Stimulated activated memory B cell treated with anti-CD40 and anti-IgM and Interleukin-4, amounts not matched to agents 10 μg/mL and 1 μg/mL and 100 μg/mL, for 72 hours (primary cell): ENCODE results near the gene DNAH8.

Experiments
- ATAC-seq: fragments of 150-1000 bp; cut with Tn5 transposase; 2 replicates; pipeline ENCODE4 v1.10.0; 2021
- H3K27ac Mint-ChIP-seq: one replicate; pipeline ENCODE4 v1.8.0; 2022; ENCODE audit warnings: mild to moderate bottlenecking, mixed read lengths
- H3K27me3 Mint-ChIP-seq: one replicate; pipeline ENCODE4 v1.8.0; 2022; ENCODE audit warnings: mixed read lengths
- H3K36me3 Mint-ChIP-seq: one replicate; pipeline ENCODE4 v1.8.0; 2022; ENCODE audit warnings: mixed read lengths
- H3K4me1 Mint-ChIP-seq: one replicate; pipeline ENCODE4 v1.8.0; 2022; ENCODE audit warnings: mixed read lengths
- H3K4me3 Mint-ChIP-seq: one replicate; pipeline ENCODE4 v1.8.0; 2022; ENCODE audit warnings: mild to moderate bottlenecking, moderate library complexity, mixed read lengths
- H3K9me3 Mint-ChIP-seq: one replicate; pipeline ENCODE4 v1.8.0; 2022; ENCODE audit warnings: mixed read lengths

The DNAH8 gene

GRCh38 chr6:38813041-38813823 is 98.1 kb downstream of the DNAH8 start:
- Mint-ChIP-seq H3K27ac (no peak overlapping the region), H3K4me1 (no peaks in the 10 kb centered on the region), H3K9me3 (no peaks in the 10 kb centered on the region), H3K36me3 (no peaks in the 10 kb centered on the region), H3K4me3 (no peak overlapping the region), H3K27me3 (peaks cover 8% of the 10 kb centered on the region)
- no peak for ATAC-seq

- H3K36me3 Mint-ChIP-seq, result no peaks in the 10 kb centered on the region
- H3K27ac Mint-ChIP-seq, result no peak overlapping the region
- peaks cover 8% of the 10 kb centered on the region for H3K27me3 Mint-ChIP-seq
- no peak overlapping the region for H3K4me3 Mint-ChIP-seq
- ATAC-seq, result no peak
- H3K9me3 Mint-ChIP-seq, result no peaks in the 10 kb centered on the region
- H3K4me1 Mint-ChIP-seq, result no peaks in the 10 kb centered on the region
Observed at GRCh38 chr6:38814761-38815160, 99.7 kb downstream of the DNAH8 start.

DNA sequence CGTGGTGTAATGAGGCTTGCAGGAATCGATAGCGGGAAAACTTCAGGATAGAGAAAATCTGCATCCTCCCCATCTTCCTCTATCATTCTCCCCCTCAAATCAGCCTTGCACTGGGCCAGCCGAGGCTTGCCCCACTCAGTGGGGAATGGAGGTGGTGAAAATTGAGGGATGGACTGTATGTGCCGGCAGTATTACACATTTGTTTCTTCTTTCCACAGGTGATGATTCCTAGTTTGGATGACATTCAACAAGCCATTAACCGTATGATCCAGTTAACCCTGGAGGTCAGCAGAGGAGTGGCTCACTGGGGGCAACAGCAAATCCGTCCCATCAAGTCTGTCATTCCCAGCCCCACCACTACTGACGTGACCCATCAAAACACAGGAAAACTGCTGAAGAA is 100.1 kb downstream of the DNAH8 start:
- H3K4me1 Mint-ChIP-seq, result no peaks in the 10 kb centered on the region
- no peaks in the 10 kb centered on the region for H3K9me3 Mint-ChIP-seq
- no peak overlapping the region for H3K4me3 Mint-ChIP-seq
- no peak overlapping the region for H3K27ac Mint-ChIP-seq
- no peak for ATAC-seq
- peaks cover 8% of the 10 kb centered on the region for H3K27me3 Mint-ChIP-seq
- H3K36me3 Mint-ChIP-seq, result no peaks in the 10 kb centered on the region

DNA sequence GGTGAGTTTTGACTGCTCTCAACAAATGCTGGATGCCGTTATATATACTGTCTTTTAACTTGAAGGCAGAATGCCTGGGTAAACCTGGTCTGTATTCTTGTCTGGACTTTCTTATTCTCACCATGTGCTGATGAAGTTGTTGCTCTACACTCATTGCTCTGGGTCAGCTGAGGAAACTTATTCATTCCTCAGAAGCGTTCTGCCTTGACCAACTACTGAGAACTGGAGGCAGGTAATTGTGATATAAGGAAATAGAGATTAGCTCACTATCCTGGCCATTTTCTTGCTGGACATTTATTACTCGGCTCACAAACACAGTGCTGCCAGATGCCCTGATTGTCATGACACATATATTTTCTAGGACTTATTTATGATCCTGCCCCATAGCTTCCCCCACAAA is 103.6 kb downstream of the DNAH8 start:
- no peak for ATAC-seq
- Mint-ChIP-seq H3K27ac (no peak overlapping the region), H3K9me3 (no peaks in the 10 kb centered on the region), H3K36me3 (no peaks in the 10 kb centered on the region), H3K27me3 (peaks cover 8% of the 10 kb centered on the region), H3K4me1 (no peaks in the 10 kb centered on the region), H3K4me3 (no peak overlapping the region)

GRCh38 chr6:38822963-38823362 is 107.9 kb downstream of the DNAH8 start:
- no peaks in the 10 kb centered on the region for H3K4me1 Mint-ChIP-seq
- peaks cover 3% of the 10 kb centered on the region for H3K9me3 Mint-ChIP-seq
- no peak for ATAC-seq
- H3K27ac Mint-ChIP-seq, result no peak overlapping the region
- no peak overlapping the region for H3K4me3 Mint-ChIP-seq
- no peaks in the 10 kb centered on the region for H3K36me3 Mint-ChIP-seq
- no peaks in the 10 kb centered on the region for H3K27me3 Mint-ChIP-seq

DNA sequence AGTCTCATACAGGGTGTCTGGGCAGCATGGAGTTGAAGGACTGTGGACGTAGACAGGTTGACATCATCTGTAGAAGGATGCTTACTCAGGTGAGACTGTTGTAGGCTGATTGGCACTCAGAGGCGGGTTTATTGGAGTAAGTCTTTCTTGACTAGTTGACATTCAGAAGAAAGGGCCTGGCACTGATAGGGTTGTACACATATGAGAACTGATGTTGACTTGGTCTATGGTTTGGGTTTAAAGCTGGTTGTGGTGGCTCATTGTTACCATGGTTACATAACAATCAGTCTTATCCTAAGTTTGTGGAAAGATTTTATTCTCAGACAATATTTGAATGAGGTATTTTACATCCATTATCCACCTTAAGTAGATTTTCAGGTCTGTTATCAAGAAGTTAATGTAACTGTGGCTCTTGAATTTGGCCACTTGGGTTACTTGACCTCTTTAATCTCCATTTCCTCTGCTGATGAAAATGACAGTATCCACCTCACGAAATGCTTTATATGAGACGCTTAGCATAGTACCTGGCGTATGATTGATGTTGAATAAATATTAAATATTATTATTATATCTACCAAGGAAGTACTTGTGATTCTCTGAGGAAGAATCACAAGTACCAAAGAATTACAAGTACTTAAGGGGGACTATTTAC is 109.3 kb downstream of the DNAH8 start:
- peaks cover 9% of the 10 kb centered on the region for H3K9me3 Mint-ChIP-seq
- H3K4me1 Mint-ChIP-seq, result no peaks in the 10 kb centered on the region
- H3K27me3 Mint-ChIP-seq, result no peaks in the 10 kb centered on the region
- no peak for ATAC-seq
- no peak overlapping the region for H3K4me3 Mint-ChIP-seq
- no peak overlapping the region for H3K27ac Mint-ChIP-seq
- H3K36me3 Mint-ChIP-seq, result peaks cover 9% of the 10 kb centered on the region

- Mint-ChIP-seq H3K4me3 (no peak overlapping the region), H3K9me3 (peaks cover 15% of the 10 kb centered on the region), H3K36me3 (peaks cover 16% of the 10 kb centered on the region), H3K27me3 (no peaks in the 10 kb centered on the region), H3K4me1 (no peaks in the 10 kb centered on the region), H3K27ac (no peak overlapping the region)
- no peak for ATAC-seq
Observed at GRCh38 chr6:38827024-38827423, 111.9 kb downstream of the DNAH8 start.

- ATAC-seq, result no peak
- Mint-ChIP-seq H3K27ac (no peak overlapping the region), H3K36me3 (peaks cover 16% of the 10 kb centered on the region), H3K9me3 (peaks cover 14% of the 10 kb centered on the region), H3K4me1 (no peaks in the 10 kb centered on the region), H3K27me3 (no peaks in the 10 kb centered on the region), H3K4me3 (no peak overlapping the region)
Observed at GRCh38 chr6:38831865-38832264, 116.8 kb downstream of the DNAH8 start.

DNA sequence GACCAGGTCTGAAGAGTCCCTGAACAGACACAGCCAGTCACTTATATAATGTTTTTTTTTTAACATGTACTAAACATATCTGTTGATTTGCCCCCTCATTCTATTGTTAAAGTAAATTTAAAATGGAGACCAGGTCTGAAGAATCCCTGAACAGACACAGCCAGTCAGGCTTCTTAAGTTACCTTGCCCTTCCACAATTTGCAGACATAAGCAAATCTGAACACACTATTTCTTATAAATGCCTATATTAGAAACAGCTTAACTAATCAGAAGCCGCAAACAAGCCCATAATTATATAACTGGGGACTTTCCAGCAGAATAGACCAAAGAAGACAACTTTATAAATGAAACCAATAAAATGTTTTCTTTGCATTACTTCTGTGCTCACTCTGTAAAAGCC is 118.2 kb downstream of the DNAH8 start:
- no peak overlapping the region for H3K27ac Mint-ChIP-seq
- H3K36me3 Mint-ChIP-seq, result peaks cover 16% of the 10 kb centered on the region
- H3K4me1 Mint-ChIP-seq, result no peaks in the 10 kb centered on the region
- no peaks in the 10 kb centered on the region for H3K27me3 Mint-ChIP-seq
- no peak for ATAC-seq
- H3K9me3 Mint-ChIP-seq, result peaks cover 12% of the 10 kb centered on the region
- no peak overlapping the region for H3K4me3 Mint-ChIP-seq

DNA sequence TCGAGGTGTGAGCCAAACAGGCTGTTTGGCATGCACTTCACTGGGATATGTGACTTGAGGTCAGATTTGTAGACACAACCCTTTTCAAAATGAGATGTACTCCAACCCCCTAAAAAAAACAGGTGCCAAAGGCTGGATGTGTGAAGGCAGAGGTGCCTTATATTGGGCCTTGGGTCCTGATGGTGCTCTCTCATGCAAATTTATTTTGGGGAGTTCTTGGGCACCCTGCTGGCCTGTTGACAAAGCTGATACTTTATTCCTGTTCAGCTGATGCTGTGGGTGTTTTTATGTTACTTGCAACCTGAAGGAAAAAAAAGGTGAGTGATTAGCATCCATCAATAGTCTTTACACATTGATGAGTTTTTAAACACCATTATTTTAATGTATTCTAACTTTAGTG is 121.5 kb downstream of the DNAH8 start:
- Mint-ChIP-seq H3K9me3 (no peaks in the 10 kb centered on the region), H3K27me3 (no peaks in the 10 kb centered on the region), H3K36me3 (no peaks in the 10 kb centered on the region), H3K27ac (no peak overlapping the region), H3K4me1 (no peaks in the 10 kb centered on the region), H3K4me3 (no peak overlapping the region)
- no peak for ATAC-seq

DNA sequence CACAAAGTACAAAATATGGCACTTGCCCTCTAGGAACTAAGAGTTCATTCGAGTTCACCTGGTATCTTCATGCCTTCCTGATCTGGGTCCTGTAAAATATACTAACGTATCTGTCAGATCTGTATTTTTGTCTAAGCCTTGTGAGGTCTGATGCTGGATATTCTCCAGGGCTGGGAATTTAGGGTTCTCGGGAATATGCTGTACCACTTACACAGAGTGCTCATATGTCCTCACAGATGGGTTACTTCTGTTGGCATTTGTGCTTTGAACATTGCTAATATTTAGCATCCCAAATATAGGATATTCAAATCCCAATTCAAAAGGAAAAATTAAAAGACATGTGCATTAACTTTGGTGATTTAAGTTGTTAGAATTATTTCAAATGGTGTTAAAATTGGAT is 122.0 kb downstream of the DNAH8 start:
- no peaks in the 10 kb centered on the region for H3K36me3 Mint-ChIP-seq
- no peaks in the 10 kb centered on the region for H3K4me1 Mint-ChIP-seq
- ATAC-seq, result no peak

GRCh38 chr6:38843798-38844197 is 128.7 kb downstream of the DNAH8 start:
- Mint-ChIP-seq H3K4me3 (no peak overlapping the region), H3K4me1 (no peaks in the 10 kb centered on the region), H3K9me3 (no peaks in the 10 kb centered on the region), H3K27ac (no peak overlapping the region), H3K27me3 (no peaks in the 10 kb centered on the region), H3K36me3 (no peaks in the 10 kb centered on the region)
- ATAC-seq, result no peak

More for the DNA sequence above, 122.0 kb downstream of the DNAH8 start:
- Mint-ChIP-seq H3K27me3 (no peaks in the 10 kb centered on the region), H3K9me3 (no peaks in the 10 kb centered on the region), H3K27ac (no peak overlapping the region), H3K4me3 (no peak overlapping the region)

- no peak overlapping the region for H3K27ac Mint-ChIP-seq
- H3K36me3 Mint-ChIP-seq, result no peaks in the 10 kb centered on the region
- H3K4me3 Mint-ChIP-seq, result no peak overlapping the region
- H3K27me3 Mint-ChIP-seq, result no peaks in the 10 kb centered on the region
- no peak for ATAC-seq
- no peaks in the 10 kb centered on the region for H3K9me3 Mint-ChIP-seq
- no peaks in the 10 kb centered on the region for H3K4me1 Mint-ChIP-seq
Observed at GRCh38 chr6:38845931-38846330, 130.8 kb downstream of the DNAH8 start.

DNA sequence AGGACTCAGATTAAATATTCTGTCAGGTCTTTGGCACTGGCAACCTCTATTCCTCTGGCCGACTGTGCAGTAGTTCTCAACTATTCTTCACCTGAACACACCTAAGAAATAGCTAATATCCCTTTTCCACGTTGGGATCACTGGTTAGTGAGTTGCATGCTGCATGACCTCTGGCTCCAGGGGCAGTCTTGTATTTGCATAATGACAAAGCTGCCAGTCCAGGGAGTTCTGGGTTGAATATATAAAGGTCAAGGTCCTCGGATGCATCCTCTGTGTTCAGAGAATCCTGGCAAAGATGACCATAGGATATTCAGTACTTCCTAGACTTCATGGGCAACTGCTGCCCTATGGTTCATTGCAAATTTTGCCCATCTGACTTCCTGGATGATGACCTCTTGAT is 131.2 kb downstream of the DNAH8 start:
- H3K27me3 Mint-ChIP-seq, result no peaks in the 10 kb centered on the region
- no peak overlapping the region for H3K27ac Mint-ChIP-seq
- no peak for ATAC-seq
- H3K4me1 Mint-ChIP-seq, result no peaks in the 10 kb centered on the region
- H3K36me3 Mint-ChIP-seq, result no peaks in the 10 kb centered on the region
- H3K4me3 Mint-ChIP-seq, result no peak overlapping the region
- no peaks in the 10 kb centered on the region for H3K9me3 Mint-ChIP-seq

- Mint-ChIP-seq H3K4me1 (no peaks in the 10 kb centered on the region), H3K27ac (no peak overlapping the region), H3K4me3 (no peak overlapping the region), H3K9me3 (no peaks in the 10 kb centered on the region), H3K36me3 (no peaks in the 10 kb centered on the region), H3K27me3 (no peaks in the 10 kb centered on the region)
- no peak for ATAC-seq
Observed at GRCh38 chr6:38846844-38847243, 131.7 kb downstream of the DNAH8 start.

DNA sequence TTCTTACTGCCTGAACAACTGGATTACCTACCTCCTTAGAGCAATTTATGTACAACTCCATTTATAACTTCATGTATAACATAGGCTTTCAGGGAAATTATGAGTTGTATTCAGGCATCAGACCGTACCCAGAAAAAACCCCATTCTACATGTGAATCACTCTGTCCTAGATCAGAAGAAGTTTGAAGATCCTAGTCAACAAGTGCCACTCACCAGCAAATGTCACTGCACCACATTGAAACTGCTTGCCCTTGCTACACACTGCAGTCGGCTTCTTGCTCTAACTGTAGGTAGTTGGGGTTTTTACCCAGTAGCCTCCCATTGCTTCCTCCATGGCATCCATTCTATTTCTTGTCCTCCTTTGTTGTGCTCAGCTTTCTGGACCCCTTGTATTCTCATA is 132.4 kb downstream of the DNAH8 start:
- Mint-ChIP-seq H3K9me3 (no peaks in the 10 kb centered on the region), H3K36me3 (no peaks in the 10 kb centered on the region), H3K27me3 (no peaks in the 10 kb centered on the region), H3K4me3 (no peak overlapping the region), H3K4me1 (no peaks in the 10 kb centered on the region), H3K27ac (no peak overlapping the region)
- ATAC-seq, result no peak
